ENCODE data around the gene LAIR2. TPM values are rescaled to one million over a fixed set of nuclear protein-coding genes. Genes with fewer than 3 reads are reported as not detected.

LAIR2 gene
- total and polyA plus RNA-seq, 2 of the 13 experiments (the other 11 are each of a cell fraction or from before 2014, with no cell fraction given): 1.3 to 1.9 TPM

DNA sequence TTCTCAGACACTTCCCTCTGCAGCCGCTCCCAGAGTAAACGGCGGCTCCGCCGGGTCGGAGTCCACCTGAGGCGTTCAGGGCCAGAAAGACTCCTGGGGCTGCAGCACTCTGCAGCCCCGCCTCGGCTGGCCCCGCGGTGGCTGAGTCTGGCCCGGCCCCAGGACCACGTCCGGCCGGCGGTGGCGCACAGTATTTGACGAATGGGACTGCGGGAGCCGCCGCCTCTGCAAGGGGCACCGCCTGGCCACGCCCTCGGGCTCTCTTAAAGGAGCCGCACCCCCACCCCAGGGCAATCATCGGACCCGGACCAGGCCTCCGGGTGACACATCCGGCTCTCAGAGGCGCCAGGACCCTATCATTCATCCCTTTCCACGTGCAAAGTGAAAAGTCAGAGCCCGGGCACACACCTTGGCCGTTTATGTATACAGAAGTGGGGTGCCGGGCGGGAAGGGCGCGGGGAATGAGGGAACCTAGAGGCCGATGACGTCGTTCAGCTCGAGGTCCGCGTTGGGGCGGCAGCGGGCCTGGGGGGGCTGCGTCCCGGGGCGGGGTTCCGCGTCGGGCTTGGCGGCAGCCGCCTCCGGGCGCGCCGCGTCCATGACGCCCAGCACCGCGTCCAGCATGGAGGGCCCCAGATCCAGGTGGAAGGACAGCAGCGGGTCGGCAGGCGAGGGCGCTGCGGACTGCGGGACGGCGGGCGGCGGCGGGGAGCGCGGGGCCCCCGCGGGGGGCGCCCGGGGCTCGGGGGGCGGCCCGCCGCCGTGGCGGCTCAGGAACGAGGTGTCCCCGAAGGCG, 37.8 kb upstream of the LAIR2 start (continued):
- TF ChIP-seq, protein P1, sequence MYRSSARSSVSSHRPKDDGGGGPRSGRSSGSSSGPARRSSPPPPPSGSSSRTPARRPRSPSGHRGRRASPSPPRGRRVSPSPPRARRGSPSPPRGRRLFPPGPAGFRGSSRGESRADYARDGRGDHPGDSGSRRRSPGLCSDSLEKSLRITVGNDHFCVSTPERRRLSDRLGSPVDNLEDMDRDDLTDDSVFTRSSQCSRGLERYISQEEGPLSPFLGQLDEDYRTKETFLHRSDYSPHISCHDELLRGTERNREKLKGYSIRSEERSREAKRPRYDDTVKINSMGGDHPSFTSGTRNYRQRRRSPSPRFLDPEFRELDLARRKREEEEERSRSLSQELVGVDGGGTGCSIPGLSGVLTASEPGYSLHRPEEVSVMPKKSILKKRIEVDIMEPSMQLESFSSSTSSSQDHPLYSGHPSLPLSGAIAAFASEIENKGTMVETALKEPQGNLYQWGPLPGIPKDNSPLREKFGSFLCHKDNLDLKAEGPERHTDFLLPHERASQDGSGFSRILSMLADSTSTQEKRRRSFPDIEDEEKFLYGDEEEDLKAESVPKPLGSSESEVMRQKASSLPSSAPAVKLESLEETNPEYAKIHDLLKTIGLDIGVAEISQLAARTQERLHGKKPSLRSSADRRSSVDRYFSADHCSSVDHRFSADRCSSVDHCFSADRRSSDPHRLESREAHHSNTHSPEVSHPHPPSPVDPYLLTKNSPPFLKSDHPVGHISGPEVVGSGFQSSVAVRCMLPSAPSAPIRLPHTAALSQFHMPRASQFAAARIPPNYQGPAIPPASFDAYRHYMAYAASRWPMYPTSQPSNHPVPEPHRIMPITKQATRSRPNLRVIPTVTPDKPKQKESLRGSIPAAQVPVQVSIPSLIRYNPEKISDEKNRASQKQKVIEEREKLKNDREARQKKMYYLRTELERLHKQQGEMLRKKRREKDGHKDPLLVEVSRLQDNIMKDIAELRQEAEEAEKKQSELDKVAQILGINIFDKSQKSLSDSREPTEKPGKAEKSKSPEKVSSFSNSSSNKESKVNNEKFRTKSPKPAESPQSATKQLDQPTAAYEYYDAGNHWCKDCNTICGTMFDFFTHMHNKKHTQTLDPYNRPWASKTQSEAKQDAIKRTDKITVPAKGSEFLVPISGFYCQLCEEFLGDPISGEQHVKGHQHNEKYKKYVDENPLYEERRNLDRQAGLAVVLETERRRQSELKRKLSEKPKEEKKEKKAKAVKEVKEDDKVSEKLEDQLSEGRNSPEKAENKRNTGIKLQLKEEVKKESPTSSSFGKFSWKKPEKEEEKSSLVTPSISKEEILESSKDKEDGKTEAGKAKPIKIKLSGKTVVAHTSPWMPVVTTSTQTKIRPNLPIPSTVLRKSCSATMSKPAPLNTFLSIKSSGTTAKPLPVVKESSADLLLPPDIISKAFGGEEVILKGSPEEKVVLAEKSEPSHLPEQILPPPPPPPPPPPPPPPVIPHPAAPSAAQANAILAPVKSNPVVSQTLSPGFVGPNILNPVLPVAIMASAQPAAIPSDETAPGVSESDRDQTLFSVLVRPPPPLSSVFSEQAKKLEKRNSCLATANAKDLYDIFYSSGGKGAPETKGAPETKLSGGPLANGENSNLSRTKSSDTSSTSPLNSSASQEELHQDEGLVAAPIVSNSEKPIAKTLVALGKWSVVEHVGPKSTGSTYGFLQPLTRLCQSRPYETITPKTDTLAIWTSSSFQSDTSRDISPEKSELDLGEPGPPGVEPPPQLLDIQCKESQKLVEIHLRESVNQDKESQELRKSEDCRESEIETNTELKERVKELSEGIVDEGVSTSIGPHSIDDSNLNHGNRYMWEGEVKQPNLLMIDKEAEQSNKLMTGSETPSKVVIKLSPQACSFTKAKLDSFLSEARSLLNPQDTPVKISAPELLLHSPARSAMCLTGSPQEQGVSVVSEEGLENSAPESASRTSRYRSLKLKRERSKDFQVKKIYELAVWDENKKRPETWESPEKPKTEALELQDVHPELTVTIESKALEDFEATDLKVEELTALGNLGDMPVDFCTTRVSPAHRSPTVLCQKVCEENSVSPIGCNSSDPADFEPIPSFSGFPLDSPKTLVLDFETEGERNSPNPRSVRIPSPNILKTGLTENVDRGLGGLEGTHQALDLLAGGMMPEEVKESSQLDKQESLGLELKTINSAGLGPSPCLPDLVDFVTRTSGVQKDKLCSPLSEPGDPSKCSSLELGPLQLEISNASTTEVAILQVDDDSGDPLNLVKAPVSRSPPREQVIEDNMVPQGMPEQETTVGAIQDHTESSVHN (CRISPR knock-in tag; IDR thresholded peaks at IDR 0.05): no peak
- TF ChIP-seq, protein P2, sequence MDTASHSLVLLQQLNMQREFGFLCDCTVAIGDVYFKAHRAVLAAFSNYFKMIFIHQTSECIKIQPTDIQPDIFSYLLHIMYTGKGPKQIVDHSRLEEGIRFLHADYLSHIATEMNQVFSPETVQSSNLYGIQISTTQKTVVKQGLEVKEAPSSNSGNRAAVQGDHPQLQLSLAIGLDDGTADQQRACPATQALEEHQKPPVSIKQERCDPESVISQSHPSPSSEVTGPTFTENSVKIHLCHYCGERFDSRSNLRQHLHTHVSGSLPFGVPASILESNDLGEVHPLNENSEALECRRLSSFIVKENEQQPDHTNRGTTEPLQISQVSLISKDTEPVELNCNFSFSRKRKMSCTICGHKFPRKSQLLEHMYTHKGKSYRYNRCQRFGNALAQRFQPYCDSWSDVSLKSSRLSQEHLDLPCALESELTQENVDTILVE (CRISPR knock-in tag; IDR thresholded peaks at IDR 0.05): 0 out of 2 replicates have a peak, but pooled peaks have one; percentile 29
- TF ChIP-seq ZBTB7A (CRISPR knock-in tag; IDR thresholded peaks at IDR 0.05): no peak
- TF ChIP-seq ZNF615 (CRISPR knock-in tag; IDR thresholded peaks at IDR 0.05; ENCODE audit: borderline replicate concordance): no peak
- TF ChIP-seq MAZ (IDR thresholded peaks at IDR 0.05; ENCODE audit: borderline replicate concordance, low read depth, low read length): no peak
- 0 out of 2 replicates have a peak, but pooled peaks have one; percentile 58 for TF ChIP-seq MAZ (CRISPR knock-in tag; IDR thresholded peaks at IDR 0.05; ENCODE audit: low read depth)
- TF ChIP-seq, protein P3, sequence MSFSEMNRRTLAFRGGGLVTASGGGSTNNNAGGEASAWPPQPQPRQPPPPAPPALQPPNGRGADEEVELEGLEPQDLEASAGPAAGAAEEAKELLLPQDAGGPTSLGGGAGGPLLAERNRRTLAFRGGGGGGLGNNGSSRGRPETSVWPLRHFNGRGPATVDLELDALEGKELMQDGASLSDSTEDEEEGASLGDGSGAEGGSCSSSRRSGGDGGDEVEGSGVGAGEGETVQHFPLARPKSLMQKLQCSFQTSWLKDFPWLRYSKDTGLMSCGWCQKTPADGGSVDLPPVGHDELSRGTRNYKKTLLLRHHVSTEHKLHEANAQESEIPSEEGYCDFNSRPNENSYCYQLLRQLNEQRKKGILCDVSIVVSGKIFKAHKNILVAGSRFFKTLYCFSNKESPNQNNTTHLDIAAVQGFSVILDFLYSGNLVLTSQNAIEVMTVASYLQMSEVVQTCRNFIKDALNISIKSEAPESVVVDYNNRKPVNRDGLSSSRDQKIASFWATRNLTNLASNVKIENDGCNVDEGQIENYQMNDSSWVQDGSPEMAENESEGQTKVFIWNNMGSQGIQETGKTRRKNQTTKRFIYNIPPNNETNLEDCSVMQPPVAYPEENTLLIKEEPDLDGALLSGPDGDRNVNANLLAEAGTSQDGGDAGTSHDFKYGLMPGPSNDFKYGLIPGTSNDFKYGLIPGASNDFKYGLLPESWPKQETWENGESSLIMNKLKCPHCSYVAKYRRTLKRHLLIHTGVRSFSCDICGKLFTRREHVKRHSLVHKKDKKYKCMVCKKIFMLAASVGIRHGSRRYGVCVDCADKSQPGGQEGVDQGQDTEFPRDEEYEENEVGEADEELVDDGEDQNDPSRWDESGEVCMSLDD (CRISPR knock-in tag; IDR thresholded peaks at IDR 0.05; ENCODE audit: borderline replicate concordance): no peak
- no peak for TF ChIP-seq ADNP (CRISPR knock-in tag; IDR thresholded peaks at IDR 0.05)
- TF ChIP-seq ZFAT (CRISPR knock-in tag; conservative IDR thresholded peaks at IDR 0.05): no peak
- TF ChIP-seq PTBP1 (IDR thresholded peaks at IDR 0.05; ENCODE audit: low read depth, low read length, poor library complexity, severe bottlenecking): no peak
- 0 out of 2 replicates have a peak, but pooled peaks have one; percentile 40 for TF ChIP-seq PAWR (CRISPR knock-in tag; IDR thresholded peaks at IDR 0.05; ENCODE audit: borderline replicate concordance)
